Measurements from ENCODE around the gene GAN. TPM values are rescaled to one million over a fixed set of nuclear protein-coding genes. Genes with fewer than 3 reads are reported as not detected.

GAN gene
- total and polyA plus RNA-seq, 9 of the 15 experiments (the other 6 are each of a cell fraction or from before 2014, with no cell fraction given) = 0.83 to 15.1 (median 5.2) TPM

- no peak; the same call in 1 of the 2 replicates for TF ChIP-seq PHF21A (IDR thresholded peaks at IDR 0.05; ENCODE audit: borderline replicate concordance, low read depth)
- no peak for TF ChIP-seq CGGBP1 (CRISPR knock-in tag; IDR thresholded peaks at IDR 0.05)
- no peak for TF ChIP-seq PTRF (tag; IDR thresholded peaks at IDR 0.05)
- no peak for TF ChIP-seq NFATC3 (IDR thresholded peaks at IDR 0.05)
- TF ChIP-seq BRF1 (IDR thresholded peaks at IDR 0.05; ENCODE audit: borderline replicate concordance, extremely low read depth, insufficient read length) = no peak
- no peak for TF ChIP-seq ZNF444 (CRISPR knock-in tag; IDR thresholded peaks at IDR 0.05)
- no peak for TF ChIP-seq HINFP (tag; conservative IDR thresholded peaks at IDR 0.05; ENCODE audit: low read depth)
- TF ChIP-seq JUNB (CRISPR knock-in tag; conservative IDR thresholded peaks at IDR 0.05) = no peak
- peak; percentile 53; the same call in 1 of the 2 replicates for TF ChIP-seq ETV1 (tag; conservative IDR thresholded peaks at IDR 0.05; ENCODE audit: low read depth)
- no peak for TF ChIP-seq MYBL2 (IDR thresholded peaks at IDR 0.05; ENCODE audit: low read depth)
- no peak for TF ChIP-seq MYBL2 (CRISPR knock-in tag; IDR thresholded peaks at IDR 0.05; ENCODE audit: borderline replicate concordance)
- no peak for TF ChIP-seq AFF1 (IDR thresholded peaks at IDR 0.05; ENCODE audit: low read depth in 1 of 2, partially characterized antibody in 2 of 2)
- no peak for TF ChIP-seq ZNF121 (CRISPR knock-in tag; conservative IDR thresholded peaks at IDR 0.05)
- TF ChIP-seq DIDO1 (tag; IDR thresholded peaks at IDR 0.05; ENCODE audit: low read depth) = no peak
- TF ChIP-seq ID3 (CRISPR knock-in tag; IDR thresholded peaks at IDR 0.05) = no peak
- peak; percentile 68; the same call in 1 of the 2 replicates for TF ChIP-seq ID3 (tag; IDR thresholded peaks at IDR 0.05)
- no peak for TF ChIP-seq ZNF583 (CRISPR knock-in tag; IDR thresholded peaks at IDR 0.05)
- no peak for TF ChIP-seq CSDE1 (IDR thresholded peaks at IDR 0.05)
- 0 out of 2 replicates have a peak, but pooled peaks have one; percentile 51 for TF ChIP-seq NR2C2 (CRISPR knock-in tag; IDR thresholded peaks at IDR 0.05)
- no peak for TF ChIP-seq NR2C2 (tag; IDR thresholded peaks at IDR 0.05)
- no peak for TF ChIP-seq ZNF253 (CRISPR knock-in tag; conservative IDR thresholded peaks at IDR 0.05)
- TF ChIP-seq RBM22 (IDR thresholded peaks at IDR 0.05; ENCODE audit: low read depth, low read length, poor library complexity, severe bottlenecking) = no peak
Measured at GRCh38 chr16:81403601-81404391, 89.0 kb downstream of the GAN start (continued).
